ENCODE results near the gene PHF21B.

PHF21B gene

DNA sequence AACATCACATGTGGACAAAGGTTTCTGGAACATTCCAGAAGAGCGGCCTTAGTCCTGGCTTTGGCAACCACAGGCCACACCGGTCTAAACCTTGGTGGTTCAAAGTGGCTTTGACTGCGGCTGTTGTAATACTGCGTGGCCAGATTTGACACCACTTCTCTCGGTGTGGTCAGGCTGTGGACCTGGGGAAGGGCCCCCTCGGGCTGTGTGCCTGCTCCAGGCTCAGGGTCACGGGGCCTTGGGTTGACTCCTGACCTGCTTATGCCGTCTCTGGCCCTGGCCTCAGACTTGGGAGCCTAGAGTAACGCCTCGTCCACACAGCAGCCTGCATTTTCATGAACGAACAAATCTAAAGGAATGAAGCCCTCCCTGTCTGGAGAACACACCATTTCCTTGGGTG lies 118.0 kb downstream of the PHF21B start:
- no peak for FAIRE-seq

DNA sequence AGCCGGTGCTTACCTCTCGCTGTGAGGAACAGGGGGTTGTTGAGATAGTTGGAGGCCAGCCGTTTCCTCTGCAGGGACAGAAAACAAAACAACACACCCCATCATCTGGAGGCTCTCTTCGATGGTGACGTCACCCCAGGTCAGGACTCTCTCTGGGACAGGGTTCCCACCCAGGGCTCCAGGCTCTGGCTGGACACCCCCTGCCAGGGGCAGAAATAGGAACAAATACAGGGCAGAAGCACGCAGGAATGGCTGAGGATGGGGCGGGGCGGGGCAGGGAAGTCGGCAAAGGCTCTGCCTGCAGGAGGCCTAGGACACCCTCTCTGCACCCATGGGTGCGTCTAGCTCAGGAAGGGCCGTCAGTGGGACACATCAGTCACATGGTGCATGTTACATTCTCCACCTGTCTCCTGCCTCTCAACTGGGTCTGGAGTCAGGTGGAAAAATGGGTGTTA lies 118.5 kb downstream of the PHF21B start:
- no peak for FAIRE-seq

DNA sequence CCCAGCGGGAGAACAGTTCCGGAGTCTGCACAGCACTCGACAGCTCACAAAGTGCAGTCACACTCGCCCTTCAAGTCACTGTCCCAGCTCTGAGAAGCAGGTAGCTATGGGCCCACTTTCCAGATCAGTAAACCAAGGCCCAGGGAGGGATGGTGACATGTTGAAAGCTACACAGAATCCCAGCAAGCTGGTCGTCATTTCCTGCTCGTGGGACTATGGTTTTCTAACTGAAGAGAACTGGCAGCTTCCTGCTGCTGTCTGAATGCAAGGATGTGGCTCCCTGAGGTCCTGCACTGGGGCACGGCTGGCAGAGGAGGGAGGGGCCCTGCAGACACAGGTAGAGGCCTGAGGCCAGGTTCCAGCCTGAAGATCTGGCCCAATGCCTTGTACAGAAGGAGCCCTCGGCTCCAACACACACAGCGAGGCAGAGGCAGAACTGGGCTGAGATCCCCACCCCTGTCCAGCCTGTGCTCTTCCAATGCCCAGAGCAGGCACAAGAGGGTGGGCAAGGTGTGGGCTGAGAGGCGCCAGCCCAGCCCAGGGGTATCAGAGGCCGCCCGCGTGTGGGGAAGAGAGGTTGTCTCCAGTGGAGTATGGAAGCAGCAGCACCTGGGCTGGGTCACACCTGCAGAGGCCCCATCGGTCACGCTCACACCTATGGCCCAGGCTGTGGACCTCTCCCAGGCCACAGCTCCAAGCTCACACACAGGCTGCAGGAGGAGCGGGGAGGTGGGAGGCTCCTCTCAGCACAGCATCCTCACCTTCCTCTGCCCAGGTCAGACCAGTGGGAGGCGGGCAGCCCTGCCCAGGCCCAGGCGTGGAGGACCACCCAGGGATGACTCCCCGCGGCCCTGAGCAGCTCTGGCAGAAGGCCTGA lies 119.2 kb downstream of the PHF21B start:
- no peak for FAIRE-seq

DNA sequence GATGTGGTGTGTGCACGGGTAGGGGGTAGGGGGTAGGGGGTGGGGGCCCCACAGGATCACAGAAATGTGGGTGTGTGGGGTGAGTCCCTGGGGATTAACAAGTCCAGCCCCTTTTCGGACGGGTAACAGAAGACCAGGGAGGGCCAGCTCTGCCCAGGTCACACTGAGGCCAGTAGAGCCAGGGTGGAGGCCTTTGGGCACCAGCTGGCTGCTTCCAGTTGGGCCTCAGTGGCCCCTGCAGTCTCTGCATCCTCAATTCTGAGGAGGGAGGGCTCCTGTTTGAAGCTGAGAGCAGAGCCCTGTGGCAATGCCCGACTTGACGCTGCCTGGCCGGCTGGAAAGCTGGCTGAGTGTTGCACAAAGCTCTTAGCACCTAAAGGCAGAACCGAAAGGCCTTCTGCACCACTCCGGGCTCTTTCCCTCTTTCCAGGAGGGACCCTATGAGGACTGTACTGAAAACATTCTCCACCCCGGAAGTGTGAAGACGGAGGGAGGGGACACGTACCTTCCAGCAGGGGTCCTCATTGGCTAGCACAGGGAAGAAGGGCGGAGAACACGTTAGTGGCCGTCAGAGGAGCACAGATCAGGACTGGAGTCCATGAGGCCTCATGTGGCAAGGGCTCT lies 120.4 kb downstream of the PHF21B start:
- FAIRE-seq, result no peak

DNA sequence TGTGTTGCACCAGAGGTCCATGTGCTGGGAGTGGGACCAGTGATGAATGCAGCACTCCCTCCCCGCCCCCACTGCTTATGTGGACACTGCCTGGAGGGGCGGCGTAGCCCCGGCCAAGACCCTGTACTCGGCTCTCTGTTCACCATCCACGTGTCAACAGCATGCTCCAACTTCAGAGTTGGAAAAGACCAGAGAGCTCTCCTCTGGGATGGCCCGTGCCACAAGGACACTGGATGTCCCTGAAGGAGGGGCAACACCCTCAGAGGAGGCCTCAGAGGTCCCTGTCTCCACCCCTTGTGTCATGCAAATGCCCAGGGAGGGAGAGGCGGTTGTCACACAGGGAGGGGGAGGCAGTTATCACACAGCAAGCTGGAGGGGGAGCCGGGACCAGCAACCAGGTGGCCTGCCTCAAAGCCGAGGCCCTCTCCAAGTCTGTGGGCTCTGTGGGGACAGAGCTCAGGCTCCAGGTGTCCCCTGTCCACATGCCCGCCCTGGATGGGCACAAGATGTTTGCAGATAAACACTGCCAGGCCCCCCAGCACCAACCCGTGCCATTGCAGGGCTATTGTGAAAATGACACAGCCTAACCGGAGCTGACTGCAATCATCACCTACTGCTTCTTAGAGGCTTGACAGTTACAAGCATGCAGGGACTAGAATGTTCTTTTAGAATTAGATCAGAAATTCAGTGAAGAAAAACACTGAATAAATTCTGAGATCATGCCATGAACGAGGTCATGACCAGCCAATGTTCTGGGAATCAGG lies 121.1 kb downstream of the PHF21B start:
- no peak for FAIRE-seq

DNA sequence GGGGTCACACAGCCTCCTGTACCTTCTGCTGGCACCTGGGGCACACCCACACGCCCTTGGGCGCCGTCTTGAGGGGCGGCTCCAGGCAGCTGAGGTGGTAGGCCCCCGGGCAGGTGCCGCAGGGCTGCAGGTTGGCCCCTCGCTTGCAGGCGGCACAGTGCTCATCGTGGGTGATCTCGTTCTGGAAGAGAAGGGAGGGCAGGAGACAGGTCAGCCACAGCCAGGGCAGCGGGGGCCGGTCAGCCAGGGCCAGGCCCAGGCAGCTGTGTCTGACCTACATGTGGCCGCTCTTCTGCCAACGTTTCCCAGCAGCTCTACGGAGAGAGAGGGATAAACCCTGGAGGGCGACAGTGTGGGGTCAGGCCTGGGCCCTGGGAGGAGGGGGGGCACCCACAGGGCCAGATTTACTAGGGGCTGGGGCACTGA lies 121.9 kb downstream of the PHF21B start:
- no peak for FAIRE-seq

DNA sequence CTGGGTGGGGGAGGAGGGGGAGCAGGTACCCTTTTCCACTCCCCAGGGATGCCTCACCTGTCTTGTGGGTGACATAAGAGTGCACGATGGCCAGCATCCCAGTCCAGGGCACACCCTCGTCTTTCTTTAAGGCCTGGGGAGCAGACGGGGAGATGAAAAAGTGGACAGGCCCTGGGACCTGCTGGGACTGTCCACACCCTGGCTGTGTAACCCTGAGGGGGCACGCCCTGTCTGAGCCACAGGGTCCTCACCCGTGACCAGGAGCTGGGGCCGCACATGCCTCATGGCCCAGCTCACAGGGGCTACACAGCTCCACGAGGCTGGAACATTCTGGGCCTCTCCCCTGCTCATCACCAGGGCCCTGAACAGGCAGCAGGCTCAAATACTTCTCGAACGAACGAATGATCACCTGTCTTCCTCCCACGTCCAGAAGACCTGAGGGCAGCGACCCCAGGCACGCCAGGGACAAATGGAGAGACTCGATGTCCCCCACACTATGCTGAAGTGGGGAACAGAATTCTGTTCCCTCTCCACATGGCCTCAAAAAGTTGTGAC lies 123.9 kb downstream of the PHF21B start:
- FAIRE-seq, result no peak

DNA sequence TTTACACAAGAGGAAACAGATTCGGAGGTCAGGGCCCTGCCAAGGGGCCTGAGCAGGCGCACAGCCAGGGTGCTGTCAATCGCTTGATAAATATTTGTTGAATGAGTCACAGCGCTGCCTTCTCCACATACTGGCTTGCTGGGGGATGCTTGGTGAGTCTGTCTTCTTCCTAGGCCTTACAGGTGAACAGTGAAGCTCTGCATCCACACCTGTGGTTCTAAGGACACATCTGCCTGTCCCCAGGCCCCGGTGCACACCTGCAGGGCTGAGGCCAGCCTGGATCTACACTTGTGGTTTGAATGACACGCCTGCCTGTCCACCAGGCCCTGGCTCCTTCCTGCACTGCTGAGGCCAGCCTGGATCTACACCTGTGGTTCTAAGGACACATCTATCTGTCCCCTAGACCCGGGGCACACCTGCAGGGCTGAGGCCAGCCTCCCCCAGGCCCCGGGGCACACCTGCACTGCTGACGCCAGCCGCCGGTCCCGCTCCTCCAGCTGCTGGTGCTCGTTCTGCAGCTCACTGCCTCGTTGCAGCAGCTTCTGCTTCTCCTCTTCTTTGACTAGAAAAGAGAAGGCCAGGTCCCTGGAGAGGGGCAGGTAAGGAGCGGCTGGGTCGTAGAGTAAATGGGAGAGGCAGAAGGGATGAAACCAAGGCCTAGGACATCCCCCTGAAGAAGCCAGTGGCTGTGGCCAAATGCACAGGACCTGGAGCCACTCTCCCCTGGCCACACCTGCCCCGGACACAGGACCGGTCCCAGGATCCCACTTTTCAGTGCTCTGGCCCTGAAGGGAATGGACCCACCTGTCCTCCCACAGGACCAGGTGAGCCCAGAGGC lies 124.6 kb downstream of the PHF21B start:
- no peak for FAIRE-seq

DNA sequence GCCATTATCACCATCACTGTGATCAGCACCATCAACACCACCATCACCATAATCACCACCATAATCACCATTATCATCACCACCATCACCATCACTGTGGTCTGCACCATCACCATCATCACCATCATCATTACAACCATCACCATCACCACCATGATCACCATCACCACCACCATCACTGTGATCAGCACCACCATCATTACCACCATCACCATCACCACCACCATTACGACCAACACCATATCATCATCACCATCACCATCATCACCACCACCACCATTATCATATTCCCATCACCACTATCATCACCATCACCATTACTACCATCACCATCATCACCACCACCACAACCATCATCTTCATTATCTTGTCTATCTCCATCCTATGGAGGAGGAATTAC lies 125.2 kb downstream of the PHF21B start:
- FAIRE-seq, result no peak

DNA sequence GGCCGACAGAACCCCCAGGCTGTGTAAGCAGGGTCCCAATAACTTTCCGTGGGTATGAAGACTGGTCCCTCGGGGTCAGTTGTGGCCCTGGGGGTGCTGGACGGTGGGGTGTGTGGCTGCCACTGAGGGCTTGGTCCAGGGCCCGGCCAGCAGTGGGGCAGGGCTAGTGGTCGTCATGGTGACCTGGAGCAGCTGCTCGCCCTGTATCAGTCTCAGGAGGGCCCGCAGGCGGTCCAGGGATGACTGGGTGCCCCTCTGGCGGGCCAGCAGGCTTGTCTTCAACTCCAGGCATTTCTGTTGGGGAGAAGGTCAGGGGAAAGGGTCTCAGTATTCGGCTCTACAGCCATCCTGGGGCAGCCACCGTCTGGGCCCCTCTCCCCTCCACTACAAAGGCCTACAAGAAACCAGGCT lies 126.8 kb downstream of the PHF21B start:
- no peak for FAIRE-seq

DNA sequence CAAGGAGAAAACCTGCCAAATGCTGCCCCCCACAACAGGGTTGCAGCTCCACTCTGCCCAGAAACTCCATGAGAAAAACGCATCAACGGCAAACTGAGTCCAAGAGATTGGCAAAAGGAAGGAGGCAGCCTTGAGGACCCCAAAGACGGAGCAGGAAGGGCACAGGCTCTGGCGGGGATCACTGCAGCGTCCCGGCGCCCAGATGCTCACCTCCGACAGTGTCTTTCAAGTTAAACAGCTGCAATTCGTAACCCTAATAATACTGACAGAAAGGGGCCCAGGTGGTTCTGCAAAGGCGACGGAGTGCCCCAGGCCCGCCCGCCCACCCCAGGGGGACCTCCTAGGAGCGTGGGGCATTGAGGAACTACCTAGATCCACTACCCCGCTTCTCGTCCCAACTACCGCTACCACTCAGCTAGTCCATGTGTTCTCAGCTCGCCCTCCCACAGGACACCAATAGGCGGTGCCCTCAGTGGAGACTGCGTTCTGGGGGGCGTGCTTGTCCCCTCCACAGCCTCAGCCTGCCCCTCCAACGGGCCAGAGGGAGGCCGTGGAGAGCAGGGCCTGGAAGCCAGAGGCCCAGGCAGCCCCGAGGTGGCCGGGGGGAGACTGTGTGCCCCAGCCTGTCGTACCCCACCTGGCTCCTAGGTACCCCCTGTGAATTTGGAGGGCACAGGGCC lies 127.4 kb downstream of the PHF21B start:
- FAIRE-seq, result no peak

DNA sequence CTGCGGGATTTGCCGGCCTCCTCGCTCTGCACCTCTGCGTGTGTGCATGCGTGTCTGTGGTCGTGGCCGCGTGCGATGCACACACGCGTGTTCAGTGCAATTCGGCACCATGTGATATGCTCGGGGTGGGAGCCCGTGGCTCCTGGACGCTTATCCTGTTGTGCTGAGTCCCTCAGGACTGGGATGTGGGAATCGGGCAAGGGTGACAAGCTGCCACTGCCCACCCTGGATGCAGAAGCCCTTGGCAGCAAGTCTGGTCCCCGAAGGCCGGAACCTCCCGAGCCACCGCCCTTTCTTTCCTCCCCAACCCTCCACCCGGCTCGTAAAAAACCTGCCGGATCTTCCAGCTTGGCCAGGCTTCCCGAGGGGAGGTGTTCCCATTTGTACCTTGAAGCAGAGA lies 128.2 kb downstream of the PHF21B start:
- no peak for FAIRE-seq

DNA sequence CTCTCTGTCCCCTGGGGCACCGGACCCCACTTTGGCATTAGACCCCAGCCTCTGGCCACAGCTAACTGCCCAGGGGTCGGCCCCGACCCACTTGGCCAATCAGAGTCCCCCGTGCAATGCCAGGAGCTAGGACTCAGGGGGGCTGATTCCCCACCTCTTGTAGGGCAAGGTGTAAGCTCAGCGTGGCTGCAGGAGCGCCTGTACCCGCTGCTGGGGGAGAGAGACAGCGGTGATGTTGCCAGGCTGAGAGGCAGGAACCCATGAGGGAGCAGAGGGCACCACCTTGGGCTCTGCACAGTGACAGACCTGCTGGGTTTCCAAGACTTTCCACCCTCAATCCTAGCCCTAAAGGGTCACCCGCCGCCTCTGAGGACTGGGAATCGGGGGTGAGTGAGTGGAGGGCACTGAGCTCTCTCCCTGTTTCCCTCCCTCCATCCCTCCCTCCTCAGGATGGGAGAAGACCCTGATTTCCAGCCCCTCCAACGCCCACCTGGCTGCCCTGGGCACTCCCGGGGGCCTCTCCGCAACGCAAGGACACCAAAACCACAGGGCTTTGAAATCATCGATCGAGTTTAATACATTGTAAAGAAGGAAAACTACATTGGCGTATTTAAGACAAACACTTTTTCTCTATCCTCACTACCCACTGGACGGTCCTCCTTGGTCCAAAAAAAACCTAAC lies 129.1 kb downstream of the PHF21B start:
- no peak for FAIRE-seq

DNA sequence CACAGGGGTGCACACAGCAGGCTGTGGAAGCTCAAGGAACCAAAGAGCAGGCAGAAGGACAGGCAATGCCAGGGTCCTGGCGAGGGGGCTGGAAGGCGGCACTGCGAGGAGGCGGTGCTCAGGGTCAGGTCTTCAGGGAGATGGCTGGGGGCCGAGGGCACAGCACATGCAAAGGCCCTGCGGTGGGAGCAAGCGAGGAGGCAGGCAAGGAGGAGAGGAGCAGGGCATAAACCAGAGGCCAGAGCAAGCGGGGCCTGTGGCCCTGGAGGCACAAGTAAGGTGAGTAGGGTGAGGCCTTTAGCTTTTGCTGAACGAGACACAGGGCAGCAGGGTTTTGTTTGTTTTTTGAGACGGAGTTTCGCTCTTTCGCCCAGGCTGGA lies 130.5 kb downstream of the PHF21B start:
- no peak for FAIRE-seq

DNA sequence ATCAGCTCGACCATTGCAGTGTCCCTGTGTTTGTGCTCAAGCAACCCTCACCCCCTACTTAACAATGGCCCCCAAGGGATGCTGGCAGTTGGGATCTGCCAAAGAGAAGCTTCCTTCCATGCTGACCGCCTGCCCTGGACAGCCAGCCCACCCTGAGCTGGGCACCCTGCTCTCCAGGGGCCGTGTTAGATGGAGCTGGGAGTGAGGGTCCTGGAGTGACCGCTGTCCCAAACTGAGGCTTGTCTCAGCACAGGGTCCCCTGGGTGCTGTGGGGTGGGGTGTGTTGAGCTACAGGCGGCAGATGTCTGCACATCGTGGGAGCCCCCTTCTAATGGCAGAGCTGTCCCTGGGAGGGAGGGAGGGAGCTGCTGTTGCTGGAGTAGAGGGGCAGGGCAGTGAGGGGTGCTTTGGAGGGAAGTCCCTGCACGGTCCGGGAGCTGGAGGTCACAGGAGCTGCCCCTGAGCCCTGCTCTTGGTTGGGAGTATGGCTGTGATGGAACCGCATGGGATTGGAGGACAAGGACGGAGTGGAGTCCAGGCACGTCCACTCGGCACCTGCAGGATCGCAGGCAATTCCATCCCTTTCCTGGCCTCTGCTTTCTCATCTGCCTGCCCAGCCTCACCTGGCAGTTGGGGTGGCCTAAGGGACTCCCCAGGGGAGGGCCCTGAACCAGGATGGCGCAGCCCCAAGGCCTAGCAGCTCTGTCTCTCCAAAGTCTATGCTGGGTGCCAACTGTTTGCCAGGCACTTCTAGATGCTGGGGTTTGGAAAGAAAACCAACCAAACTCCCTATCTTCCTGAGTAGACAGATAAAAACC lies 131.1 kb downstream of the PHF21B start:
- no peak for FAIRE-seq

DNA sequence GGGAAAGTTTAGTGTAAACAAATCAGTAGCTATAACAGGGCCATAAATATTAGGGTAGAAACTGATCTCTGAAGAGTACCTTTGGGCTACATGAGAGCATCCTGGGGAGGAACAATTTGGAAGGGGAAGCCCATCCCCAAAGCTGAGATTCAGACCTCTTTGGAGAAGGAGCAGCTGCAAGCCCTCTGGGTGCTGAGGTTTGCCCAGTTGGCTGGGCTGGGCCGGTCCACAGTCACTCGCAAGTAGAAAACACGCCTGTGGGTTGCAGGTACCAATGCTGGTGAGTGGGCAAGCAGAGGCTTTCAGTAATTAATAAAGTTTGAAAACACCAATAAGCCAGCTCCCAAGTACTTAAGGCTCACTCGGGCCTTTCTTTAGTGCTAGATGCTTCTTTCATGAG lies 132.9 kb downstream of the PHF21B start:
- FAIRE-seq, result no peak

DNA sequence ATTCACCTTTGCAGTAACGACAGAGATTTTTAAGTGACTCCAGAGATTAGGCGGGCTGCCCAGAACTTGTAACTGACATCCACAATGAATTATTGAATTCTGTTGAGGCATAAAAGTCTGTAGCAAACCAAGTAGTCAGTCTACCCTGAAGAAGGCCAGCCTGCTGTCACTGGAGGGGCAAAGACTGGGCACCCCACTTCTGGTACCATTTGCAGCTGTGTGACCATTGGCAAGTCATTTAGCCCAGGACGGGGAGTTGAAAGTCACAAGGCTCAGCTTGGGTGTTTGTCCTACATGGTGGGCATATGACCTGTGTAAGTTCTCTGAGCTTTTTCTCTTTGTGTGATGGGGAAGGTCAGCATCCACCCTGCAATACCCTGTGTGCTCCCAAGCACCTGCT lies 138.0 kb downstream of the PHF21B start:
- no peak for FAIRE-seq

DNA sequence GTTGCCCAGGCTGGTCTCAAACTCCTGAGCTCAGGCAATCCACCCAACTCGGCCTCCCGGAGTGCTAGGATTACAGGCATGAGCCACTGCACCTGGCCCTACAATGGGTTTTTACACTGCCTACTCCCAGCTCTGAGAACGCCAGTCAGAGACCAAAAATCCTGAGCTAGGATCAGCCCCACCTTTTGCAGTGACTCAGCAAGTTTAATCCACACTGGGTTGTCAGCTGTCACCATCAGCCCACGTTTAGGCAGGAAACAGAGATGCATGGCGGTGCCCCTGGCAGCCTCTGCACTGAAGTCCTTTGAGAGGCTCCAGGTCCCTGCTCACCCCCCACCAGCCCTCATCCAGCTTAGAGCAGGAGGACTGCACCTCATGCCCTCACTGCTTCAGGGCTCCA lies 139.8 kb downstream of the PHF21B start:
- FAIRE-seq, result no peak

DNA sequence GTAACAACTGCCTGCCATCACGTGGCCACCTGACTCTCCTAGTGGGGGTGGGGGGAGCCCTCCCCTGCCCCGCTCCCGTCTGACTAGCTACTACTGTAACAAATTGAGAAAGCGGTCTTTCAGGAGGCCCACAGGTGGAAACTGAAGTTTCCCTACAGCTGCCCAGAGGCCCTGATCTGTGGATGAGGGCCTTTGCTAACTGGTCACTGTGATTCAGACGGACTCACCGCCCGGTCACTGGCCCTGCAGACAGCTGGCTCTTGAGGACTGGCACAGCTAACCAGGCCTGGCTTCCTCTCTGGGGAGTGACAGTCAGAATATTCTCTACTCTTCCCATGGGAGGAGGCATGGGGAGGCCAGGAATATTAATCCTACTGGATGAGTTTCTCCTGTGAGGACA lies 140.6 kb downstream of the PHF21B start:
- no peak for FAIRE-seq
